Epithelial cell of proximal tubule (primary cell): ENCODE data around the gene BIK. TPM values are rescaled to one million over a fixed set of nuclear protein-coding genes. Genes with fewer than 3 reads are reported as not detected.

Source experiments
- DNase-seq: peaks from one replicate; pipeline ENCODE4 v3.0.0-alpha.2; 2011; ENCODE audit warnings: low read depth
- H3K4me3 ChIP-seq: 2 replicates; pipeline ENCODE4 v1.5.1; 2011; ENCODE audit warnings: low read depth, mild to moderate bottlenecking, low read length
- CTCF ChIP-seq: conservative IDR thresholded peaks from 2 replicates; pipeline ENCODE4 v1.5.1; 2012; ENCODE audit warnings: low read depth, mild to moderate bottlenecking, low read length
- total RNA-seq: library from RNA; depleted of rRNA; stranded (reverse); fragments of >200 nt; gene quantifications from 2 replicates; pipeline ENCODE4 v1.2.3, GENCODE V29; 2015

BIK gene
- total RNA-seq, 1 donor from 2014 or later = 18.3 TPM

- no peak for DNase-seq
- TF ChIP-seq CTCF = no peak
- no peak overlapping the region for H3K4me3 ChIP-seq
Measured at GRCh38 chr22:43162412-43163150, 52.0 kb downstream of the BIK start.

DNA sequence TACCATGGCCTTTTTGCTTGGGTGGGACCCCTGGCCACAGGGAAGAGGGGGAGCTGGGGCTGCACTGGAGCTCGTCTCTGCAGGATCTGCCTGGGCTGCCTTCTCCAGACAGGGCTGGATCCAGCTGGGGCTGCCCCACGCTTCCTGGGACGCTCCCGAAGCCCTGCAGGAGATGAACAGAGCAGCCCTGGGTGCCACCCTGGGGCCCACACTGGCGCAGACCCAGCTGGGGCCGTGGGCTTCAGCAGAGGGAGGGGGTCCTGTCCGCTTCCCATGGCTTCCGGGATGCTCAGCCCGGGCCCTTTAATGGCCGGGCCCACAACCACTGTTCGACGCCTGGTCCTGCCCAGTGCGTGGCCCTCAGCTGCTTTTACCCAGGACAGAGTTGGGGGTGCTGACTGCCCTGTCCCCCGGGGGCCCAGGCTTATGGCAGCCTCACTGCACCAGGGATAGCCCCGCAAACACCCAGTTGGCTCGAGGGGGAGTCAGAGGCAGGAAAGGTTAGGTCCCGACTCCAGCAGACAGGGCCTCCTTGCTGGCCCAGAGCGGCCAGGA is 52.8 kb downstream of the BIK start:
- no peak overlapping the region for H3K4me3 ChIP-seq
- DNase-seq = no peak
- no peak for TF ChIP-seq CTCF

DNA sequence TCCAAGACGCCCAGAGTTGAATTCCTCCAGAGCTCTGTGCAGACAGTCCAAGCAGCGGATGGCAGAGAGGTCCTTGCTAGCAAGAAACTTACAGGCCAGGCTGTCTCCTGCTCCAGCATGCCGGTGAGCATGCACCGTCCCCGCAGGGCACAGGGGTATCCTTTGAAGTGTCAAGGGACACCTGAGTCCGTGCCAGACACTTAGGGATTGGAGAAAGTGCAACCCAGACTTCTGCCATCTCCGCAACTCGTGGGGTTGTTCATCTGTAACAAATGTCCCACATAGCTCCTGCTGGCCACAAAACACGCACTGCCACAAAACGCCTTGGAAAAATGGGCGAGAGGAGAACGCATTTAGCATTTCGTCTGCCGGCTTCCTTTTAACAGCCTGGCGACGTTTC is 54.1 kb downstream of the BIK start:
- no peak overlapping the region for H3K4me3 ChIP-seq
- no peak for TF ChIP-seq CTCF
- DNase-seq = no peak

DNA sequence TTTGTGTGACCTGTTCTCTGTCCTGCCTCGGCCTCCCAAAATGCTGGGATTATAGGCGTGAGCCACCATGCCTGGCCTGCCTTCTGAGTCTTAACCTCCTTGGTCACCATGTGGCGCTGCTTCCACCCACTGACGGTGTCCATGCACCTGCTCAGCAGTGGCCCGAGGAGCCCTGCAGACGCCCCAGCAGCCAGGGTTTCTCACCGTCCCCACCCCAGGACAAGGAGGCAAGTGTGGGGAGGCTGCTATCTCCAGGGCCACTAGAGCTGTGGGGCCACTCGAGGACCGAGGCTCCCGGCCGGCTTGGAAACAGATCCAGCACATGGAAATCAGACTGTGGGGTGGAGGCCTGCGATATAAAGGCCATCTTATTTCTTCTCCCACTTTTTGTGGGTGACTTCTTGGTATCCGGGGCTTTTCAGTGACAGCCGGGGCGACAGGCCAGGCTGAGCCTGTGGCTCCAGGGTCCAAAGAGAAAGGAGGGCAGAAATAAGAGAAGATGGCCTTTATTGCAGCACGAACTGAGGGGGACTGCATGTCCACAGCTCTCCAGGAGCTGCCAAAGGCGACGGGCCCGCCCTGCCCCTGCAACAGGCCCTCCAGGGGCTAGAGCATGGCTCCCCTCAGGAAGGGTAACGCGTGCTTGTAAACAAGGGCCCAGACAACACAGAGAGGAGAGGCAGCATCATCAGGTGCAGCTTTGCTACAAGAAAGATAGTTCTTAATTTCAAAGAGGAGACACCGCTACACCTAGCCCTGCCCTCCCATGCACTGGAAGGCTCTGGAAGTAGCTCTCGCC is 55.8 kb downstream of the BIK start:
- no peak for TF ChIP-seq CTCF
- no peak for DNase-seq
- no peak overlapping the region for H3K4me3 ChIP-seq

DNA sequence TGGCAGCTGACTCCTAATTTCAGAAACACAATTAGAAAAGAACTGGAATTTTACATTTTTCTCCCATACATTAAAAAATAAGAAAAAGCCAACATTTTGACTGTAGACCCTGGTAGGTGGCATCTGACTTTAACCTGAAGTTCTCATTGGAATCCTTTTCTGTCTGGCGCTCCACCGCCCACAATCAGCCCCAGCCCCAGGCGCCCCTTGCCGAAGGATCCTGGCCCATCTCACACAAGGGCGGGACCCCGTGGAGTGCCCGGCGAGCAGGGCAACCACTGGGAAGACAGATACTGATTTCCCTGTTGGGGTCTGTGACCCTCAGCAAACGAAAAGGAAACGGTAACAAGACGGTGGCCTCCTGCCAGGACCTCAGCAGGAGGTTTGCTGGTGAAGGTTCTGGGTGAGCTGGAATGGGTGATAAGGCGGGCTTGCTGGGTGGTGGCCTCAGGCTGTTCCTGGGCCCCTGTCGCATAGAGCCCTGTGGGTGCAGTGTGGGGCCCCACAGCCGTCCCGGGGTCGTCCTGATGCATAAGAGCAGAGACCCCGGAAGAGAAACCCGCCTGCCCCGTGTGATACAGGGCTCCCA is 56.5 kb downstream of the BIK start:
- H3K4me3 ChIP-seq = no peak overlapping the region
- no peak for DNase-seq
- TF ChIP-seq CTCF = no peak

DNA sequence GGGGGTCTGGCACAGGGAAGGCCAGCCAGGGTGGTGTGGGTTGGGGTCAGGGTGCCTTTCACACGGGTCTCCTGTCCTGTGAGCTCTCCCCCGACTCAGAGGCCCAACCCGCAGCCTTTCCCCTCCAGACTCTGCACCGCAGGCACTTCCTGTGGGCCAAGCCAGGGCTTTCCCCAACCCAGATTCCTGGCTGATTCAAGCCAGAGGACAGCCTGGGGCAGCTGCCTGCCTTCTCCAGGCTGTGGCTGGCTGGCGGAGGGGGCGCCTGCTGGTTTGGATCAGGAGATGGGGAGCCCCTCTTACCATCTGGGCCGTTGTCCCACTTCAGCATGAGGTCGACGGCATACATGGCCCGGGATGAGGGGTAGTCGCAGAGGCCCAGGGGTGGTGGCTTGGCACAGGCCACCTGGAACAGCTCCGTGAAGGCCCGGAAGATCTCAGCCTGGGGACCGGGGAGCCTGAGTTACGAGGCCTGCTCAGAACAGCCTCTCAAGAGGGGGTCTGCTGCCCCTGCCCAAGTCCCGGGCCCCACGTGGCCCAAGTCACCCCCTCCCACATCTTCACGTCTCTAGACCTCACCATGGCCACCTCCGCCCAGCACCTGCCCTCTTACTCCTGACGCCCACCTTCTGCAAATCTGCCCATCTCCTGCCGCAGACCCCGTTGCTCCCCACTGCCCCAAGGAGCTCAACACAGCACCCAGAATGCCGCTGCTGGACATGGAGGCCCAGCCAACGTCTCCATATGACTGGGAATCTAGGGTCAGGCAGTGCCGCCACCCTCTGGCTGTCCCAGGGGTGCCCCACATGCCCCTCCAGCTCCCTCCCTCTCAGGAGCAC is 58.1 kb downstream of the BIK start:
- TF ChIP-seq CTCF = no peak
- DNase-seq = no peak
- H3K4me3 ChIP-seq = no peak overlapping the region
